H1 (cell line): ENCODE measurements around the gene WTIP. TPM values are rescaled to one million over a fixed set of nuclear protein-coding genes. Genes with fewer than 3 reads are reported as not detected.

Source experiments
- ATF2 ChIP-seq: IDR thresholded peaks from 2 replicates; pipeline ENCODE4 v1.6.1; 2012; ENCODE audit warnings: low read length, inconsistent platforms
- CEBPB ChIP-seq: IDR thresholded peaks from 2 replicates; pipeline ENCODE4 v1.6.1; 2012; ENCODE audit warnings: low read depth, low read length
- GTF2F1 ChIP-seq: IDR thresholded peaks from 2 replicates; pipeline ENCODE4 v1.6.1; 2012; ENCODE audit warnings: low read depth, low read length, improper control_type of control experiment, borderline replicate concordance
- KDM4A ChIP-seq: IDR thresholded peaks from one replicate; pipeline ENCODE4 v1.7.1; 2012; ENCODE audit warnings: low read depth, mild to moderate bottlenecking, moderate library complexity, low read length, inconsistent platforms; ENCODE audit not compliant: severe bottlenecking
- SIX5 ChIP-seq: IDR thresholded peaks from 2 replicates; pipeline ENCODE4 v1.6.1; 2011; ENCODE audit warnings: mild to moderate bottlenecking, low read depth, low read length
- polyA plus RNA-seq, 7 experiments: library from polyadenylated mRNA; depleted of rRNA in 3 of 7; stranded (reverse) in 5 of 7; unstranded in 2 of 7; fragments of >200 nt in 5 of 7; fragments of 200-250 nt in 2 of 7; gene quantifications; 1 replicate in 5 of 7; 2 replicates in 1 of 7; 4 replicates in 1 of 7; pipeline versions ENCODE4 v1.2.1 to v1.2.3, GENCODE V29; 2011 to 2013; ENCODE audit warnings: missing spikeins in 2 of 7, mixed read lengths in 2 of 7
- total RNA-seq: library from RNA; stranded (reverse); fragmentation: NEBNext Ultra II Directional; extraction: Animal tissue kit (Norgen Biotek cat#: 25700); gene quantifications from 2 replicates; pipeline ENCODE4 v1.2.1, GENCODE V29; 2021

WTIP gene
- total and polyA plus RNA-seq, 2 of the 8 experiments (the other 6 are each of a cell fraction or from before 2014, with no cell fraction given): 8.7 to 15.4 TPM

GRCh38 chr19:34519602-34520001 lies 38.0 kb downstream of the WTIP start (continued):
- TF ChIP-seq GTF2F1 (no peak), SIX5 (no peak), CEBPB (no peak), KDM4A (no peak), ATF2 (no peak)
